ENCODE results near the gene RER1. TPM values are rescaled to one million over a fixed set of nuclear protein-coding genes. Genes with fewer than 3 reads are reported as not detected.

The RER1 gene
- total and polyA plus RNA-seq, 11 donors: 43.3 to 124 (median 78.3) TPM

- 89 to 95% (median 91%) methylated on average over 18 to 23 of the region's 23 CpGs for WGBS, 4 donors
- ATAC-seq (no peak), DNase-seq (no peak)
- Histone ChIP-seq H3K4me3 (no peak overlapping the region), H3K27ac (no peak overlapping the region), H3K36me3 (peaks cover 0 to 97% (median 94%) of the 10 kb centered on the region in 9 donors), H3K27me3 (no peaks in the 10 kb centered on the region), H3K4me1 (no peaks in the 10 kb centered on the region), H3K9me3 (no peaks in the 10 kb centered on the region)
- TF ChIP-seq, protein P1, sequence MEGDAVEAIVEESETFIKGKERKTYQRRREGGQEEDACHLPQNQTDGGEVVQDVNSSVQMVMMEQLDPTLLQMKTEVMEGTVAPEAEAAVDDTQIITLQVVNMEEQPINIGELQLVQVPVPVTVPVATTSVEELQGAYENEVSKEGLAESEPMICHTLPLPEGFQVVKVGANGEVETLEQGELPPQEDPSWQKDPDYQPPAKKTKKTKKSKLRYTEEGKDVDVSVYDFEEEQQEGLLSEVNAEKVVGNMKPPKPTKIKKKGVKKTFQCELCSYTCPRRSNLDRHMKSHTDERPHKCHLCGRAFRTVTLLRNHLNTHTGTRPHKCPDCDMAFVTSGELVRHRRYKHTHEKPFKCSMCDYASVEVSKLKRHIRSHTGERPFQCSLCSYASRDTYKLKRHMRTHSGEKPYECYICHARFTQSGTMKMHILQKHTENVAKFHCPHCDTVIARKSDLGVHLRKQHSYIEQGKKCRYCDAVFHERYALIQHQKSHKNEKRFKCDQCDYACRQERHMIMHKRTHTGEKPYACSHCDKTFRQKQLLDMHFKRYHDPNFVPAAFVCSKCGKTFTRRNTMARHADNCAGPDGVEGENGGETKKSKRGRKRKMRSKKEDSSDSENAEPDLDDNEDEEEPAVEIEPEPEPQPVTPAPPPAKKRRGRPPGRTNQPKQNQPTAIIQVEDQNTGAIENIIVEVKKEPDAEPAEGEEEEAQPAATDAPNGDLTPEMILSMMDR (IDR thresholded peaks at IDR 0.05): no peak
- no peak for TF ChIP-seq POLR2A (IDR thresholded peaks at IDR 0.05)
- intact Hi-C loops (cut with DNase I): no loop called here
These were observed 10.8 kb downstream of the RER1 start for GRCh38 chr1:2402420-2402819.

DNA sequence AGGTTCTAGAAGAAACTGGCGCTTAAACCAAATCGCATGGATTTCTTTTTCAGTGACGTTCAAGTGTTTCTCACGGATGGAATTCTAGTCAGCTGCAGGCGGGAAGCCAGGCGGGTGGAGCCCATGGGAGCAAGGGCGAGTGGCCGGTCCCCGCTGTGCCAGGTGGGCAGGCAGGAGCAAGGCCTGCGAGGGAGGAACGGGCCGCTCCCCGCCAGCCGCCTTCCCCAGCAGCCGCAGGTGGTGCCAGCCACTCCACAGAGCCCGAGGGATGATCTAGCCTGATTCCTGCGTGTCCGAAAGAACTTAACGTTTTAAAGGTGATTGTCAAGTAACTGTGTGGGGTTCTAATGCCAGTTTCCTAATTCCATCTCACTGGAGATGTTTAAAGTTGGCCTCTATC is 11.6 kb downstream of the RER1 start:
- TF ChIP-seq, protein P1 (IDR thresholded peaks at IDR 0.05): no peak
- Histone ChIP-seq H3K4me1 (peaks cover 0 to 6% (median 0%) of the 10 kb centered on the region in 12 donors), H3K27me3 (no peaks in the 10 kb centered on the region), H3K27ac (no peak overlapping the region), H3K9me3 (no peaks in the 10 kb centered on the region), H3K36me3 (peaks cover 0 to 95% (median 92%) of the 10 kb centered on the region in 9 donors), H3K4me3 (no peak overlapping the region)
- 80 to 83% (median 81%) methylated on average over 19 of the region's 19 CpGs for WGBS, 4 donors
- ATAC-seq (no peak), DNase-seq (no peak)
- intact Hi-C loops (cut with DNase I): no loop called here

- intact Hi-C loops (cut with DNase I): no loop called here
- WGBS, 4 donors: 79 to 83% (median 80%) methylated on average over 27 to 29 of the region's 29 CpGs
- TF ChIP-seq, protein P1 (IDR thresholded peaks at IDR 0.05): no peak
- no peak for TF ChIP-seq POLR2A (IDR thresholded peaks at IDR 0.05)
- DNase-seq: no peak
- Histone ChIP-seq H3K27ac (no peak overlapping the region), H3K36me3 (peaks cover 0 to 90% (median 83%) of the 10 kb centered on the region in 9 donors), H3K27me3 (no peaks in the 10 kb centered on the region), H3K9me3 (no peaks in the 10 kb centered on the region), H3K4me1 (peaks cover 0 to 6% (median 0%) of the 10 kb centered on the region in 12 donors), H3K4me3 (no peak overlapping the region)
- no peak for ATAC-seq
These were observed 12.7 kb downstream of the RER1 start for GRCh38 chr1:2404142-2404889.

GRCh38 chr1:2404890-2405511 is 13.4 kb downstream of the RER1 start:
- no peaks in the 10 kb centered on the region for H3K27me3 ChIP-seq
- intact Hi-C loops (cut with DNase I): no loop called here
- H3K27ac ChIP-seq: no peak overlapping the region
- DNase-seq (no peak), ATAC-seq (no peak)
- 73 to 78% (median 76%) methylated on average over 24 of the region's 24 CpGs for WGBS, 4 donors
- peaks cover 0 to 89% (median 76%) of the 10 kb centered on the region in 9 donors for H3K36me3 ChIP-seq
- no peak overlapping the region for H3K4me3 ChIP-seq
- no peaks in the 10 kb centered on the region for H3K9me3 ChIP-seq
- H3K4me1 ChIP-seq: peaks cover 0 to 6% (median 0%) of the 10 kb centered on the region in 12 donors
- TF ChIP-seq, protein P1 (IDR thresholded peaks at IDR 0.05): no peak
- TF ChIP-seq POLR2A (IDR thresholded peaks at IDR 0.05): no peak

All from heart left ventricle (tissue), 16 donors.